ENCODE measurements around the gene DTYMK.

DTYMK gene

DNA sequence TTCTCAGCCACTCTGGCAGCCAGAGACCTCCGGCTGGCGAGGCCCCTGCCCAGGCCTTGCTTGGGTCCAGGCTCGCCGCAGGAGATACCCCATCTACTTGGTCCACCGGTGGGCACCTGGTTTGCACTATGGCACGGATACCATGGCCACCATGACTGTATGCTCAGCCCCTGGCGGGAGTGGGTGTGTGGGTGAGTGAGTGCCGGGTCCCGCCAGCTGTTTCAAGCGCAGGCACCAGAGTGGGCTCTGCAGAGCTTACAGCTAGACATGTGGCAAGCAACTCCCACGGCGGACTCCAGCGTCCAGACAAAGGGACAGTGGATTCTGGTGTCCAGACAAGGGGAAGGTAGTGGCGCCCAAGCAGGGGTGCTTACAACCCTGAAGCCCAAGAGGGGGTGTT lies 47.7 kb downstream of the DTYMK start:
- no peak overlapping the region; the same call in 1 of the 2 replicates for H3K9ac ChIP-seq (ENCODE audit: low read depth, low read length)
- H3K36me3 ChIP-seq (ENCODE audit: insufficient read depth, low read length) = no peaks in the 10 kb centered on the region
- H3K9me3 ChIP-seq (ENCODE audit: control insufficient read depth, insufficient read depth, low read length) = 0 out of 2 replicates have a peak, but pooled peaks cover 5% of the 10 kb centered on the region
- peaks cover 10% of the 10 kb centered on the region for H3K4me1 ChIP-seq (ENCODE audit: insufficient read depth, low read length)

DNA sequence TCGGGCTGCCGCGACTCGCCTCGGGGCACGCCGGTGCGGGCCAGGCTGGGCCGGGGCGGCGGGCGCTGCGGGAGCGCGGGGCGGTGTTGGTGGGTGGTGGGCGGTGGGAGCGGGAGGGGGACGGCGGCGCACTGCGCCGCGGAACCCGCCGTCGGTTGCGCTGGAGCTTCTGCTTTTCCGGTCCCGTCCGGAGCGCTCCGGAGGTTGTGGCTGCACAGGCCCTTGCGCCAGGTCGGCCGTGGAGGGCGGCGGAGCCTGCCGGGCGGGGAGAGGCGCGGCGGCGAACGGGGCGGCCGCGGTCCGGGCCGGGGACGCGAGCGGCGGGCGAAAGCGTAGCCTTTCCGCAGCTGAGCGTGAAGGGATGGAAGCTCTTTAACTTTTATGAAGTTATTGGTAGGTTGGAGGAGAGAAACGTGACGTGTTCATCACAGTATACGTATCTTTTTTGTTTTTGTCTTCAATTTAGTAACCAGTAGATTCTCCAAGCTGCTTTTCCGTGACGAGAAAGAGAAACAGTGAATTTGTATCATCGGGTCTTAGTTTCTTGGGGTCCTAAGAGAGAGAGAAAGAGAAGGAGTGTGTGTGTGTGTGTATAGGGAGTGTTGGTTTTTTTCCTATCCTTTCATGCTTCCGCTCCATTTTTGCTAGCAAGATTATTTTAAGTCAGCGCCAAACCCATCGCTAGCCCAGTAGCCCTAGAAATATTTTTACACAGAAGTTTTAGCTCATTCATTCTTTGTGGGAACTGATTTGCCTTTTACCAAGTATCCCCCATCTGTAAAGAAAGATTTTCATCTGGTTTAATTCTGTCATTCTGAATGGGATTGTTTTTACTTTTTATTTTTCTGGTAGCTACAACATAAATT lies 48.6 kb downstream of the DTYMK start:
- H3K36me3 ChIP-seq (ENCODE audit: insufficient read depth, low read length) = no peaks in the 10 kb centered on the region; the same call in 1 of the 2 replicates
- 0 out of 2 replicates have a peak, but pooled peaks cover 5% of the 10 kb centered on the region for H3K9me3 ChIP-seq (ENCODE audit: control insufficient read depth, insufficient read depth, low read length)
- peak overlapping the region; percentile 100 for H3K9ac ChIP-seq (ENCODE audit: low read depth, low read length)
- peaks cover 10% of the 10 kb centered on the region for H3K4me1 ChIP-seq (ENCODE audit: insufficient read depth, low read length)

DNA sequence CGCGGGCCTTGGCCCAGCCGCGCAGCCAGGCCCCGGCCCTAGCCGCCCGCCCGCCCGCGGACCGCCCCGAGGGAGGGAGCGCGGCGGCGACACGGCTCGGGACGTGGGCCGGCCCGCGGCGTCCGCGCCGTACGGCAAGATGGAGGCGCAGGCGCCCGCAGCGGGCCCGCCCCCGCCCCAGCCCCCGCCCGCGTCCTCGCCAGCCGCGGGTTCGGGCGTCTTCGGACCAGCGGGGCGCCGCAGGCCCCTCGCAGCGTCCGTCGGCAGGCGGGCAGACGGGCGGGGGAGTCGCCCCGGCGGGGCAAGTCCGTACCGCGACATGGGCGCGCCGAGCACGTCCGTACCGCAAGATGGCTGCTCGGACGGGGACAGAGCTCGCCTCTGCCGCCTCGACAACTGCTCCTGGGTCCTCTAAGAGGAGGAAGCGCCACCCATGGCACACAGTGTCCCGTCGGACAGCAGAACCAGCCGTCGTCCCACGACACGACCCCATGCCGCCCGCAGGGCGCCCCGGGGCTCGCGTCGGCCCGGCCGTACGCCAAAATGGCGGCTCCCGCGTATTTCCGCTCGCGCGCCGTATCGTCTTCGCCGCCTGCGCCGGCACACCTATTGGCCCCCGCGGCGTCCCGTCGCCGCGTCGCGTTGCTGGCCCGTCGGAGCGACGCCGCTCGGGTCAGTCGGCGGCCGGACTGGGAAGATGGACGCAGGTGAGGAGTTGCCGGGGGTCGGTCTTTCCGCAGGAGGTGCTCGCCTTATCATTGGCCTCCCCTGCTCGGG lies 49.4 kb downstream of the DTYMK start, which contains the start of the genes ATG4B and THAP4:
TSS of gene ATG4B (plus strand) at position 676 of the 777 bp plus-strand sequence. CDS start at position 698, 22 bp downstream.
TSS of gene THAP4 (minus strand) at position 141 of the 777 bp plus-strand sequence. CDS start 141 bp downstream, outside the sequence.
- Histone ChIP-seq H3K4me1 (ENCODE audit: insufficient read depth, low read length) (peaks cover 10% of the 10 kb centered on the region), H3K9ac (ENCODE audit: low read depth, low read length) (peak within 1 kb of the TSS; percentile 100), H3K9me3 (ENCODE audit: control insufficient read depth, insufficient read depth, low read length) (0 out of 2 replicates have a peak, but pooled peaks cover 5% of the 10 kb centered on the region), H3K36me3 (ENCODE audit: insufficient read depth, low read length) (no peaks in the 10 kb centered on the region; the same call in 1 of the 2 replicates)

DNA sequence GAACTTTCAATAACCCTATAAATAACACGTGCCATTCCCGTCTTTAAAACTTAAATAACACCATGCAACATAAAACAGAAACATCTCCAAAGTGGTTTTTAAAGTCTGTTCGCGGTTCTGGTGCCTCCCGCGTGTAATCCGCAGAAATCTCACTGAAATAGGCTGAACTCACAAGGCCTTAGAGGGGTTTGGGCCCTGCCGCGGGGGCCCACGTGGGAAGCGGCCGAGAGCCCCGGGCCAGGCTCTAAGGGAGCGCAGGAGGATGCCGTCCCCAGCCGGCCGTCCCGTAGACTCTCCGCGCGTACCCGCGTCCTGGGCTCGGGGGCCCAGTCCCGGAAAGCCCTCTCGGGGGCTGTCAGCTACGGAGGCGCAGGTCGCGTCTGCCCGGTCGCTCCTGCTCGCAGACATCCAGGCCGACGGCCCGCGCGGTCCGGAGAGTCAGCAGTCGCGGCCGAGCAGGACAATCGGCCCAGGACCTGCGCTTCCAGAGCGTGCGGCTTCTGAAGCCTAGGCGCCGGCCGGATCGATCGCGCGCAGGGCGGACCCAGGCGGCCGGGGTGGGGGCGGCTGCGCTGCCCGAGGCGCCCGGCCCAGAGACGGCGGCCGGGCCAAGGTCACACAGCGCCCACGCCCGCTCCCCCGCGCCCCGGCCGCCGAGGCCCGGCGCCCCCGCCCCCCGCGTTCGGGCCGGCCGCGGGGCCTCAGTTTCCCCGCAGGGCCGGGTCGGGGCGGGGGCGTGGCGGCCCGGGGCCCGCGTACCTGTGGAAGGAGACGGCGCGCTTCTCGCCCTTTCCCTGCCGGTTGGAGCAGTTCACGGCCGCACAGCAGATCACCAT lies 50.2 kb downstream of the DTYMK start:
- Histone ChIP-seq H3K9ac (ENCODE audit: low read depth, low read length) (peak overlapping the region; percentile 100), H3K9me3 (ENCODE audit: control insufficient read depth, insufficient read depth, low read length) (0 out of 2 replicates have a peak, but pooled peaks cover 5% of the 10 kb centered on the region), H3K4me1 (ENCODE audit: insufficient read depth, low read length) (peaks cover 5% of the 10 kb centered on the region; the same call in 1 of the 2 replicates), H3K36me3 (ENCODE audit: insufficient read depth, low read length) (no peaks in the 10 kb centered on the region; the same call in 1 of the 2 replicates)

DNA sequence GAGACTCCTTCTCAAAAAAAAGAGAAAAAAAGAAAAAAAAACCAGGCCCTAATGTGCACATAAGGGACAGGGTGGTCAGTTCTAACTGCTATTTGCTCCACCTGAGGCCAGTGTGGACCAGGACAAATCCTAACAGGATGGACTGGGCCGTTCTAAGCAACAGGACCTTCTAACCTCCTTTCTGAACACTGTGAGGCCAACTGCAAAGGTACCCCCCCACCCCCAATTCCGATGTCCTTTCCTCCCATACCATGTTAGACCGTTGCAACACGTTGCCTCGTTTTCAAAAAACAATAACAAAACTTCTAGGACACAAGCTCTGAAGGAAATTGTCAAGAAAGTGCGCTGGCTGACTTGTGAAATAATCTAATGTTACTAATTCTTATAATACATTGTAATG lies 50.9 kb downstream of the DTYMK start:
- Histone ChIP-seq H3K36me3 (ENCODE audit: insufficient read depth, low read length) (no peaks in the 10 kb centered on the region; the same call in none of the 2 replicates), H3K9ac (ENCODE audit: low read depth, low read length) (peak overlapping the region; percentile 100; the same call in 1 of the 2 replicates), H3K4me1 (ENCODE audit: insufficient read depth, low read length) (peaks cover 4% of the 10 kb centered on the region; the same call in 1 of the 2 replicates), H3K9me3 (ENCODE audit: control insufficient read depth, insufficient read depth, low read length) (0 out of 2 replicates have a peak, but pooled peaks cover 5% of the 10 kb centered on the region)

DNA sequence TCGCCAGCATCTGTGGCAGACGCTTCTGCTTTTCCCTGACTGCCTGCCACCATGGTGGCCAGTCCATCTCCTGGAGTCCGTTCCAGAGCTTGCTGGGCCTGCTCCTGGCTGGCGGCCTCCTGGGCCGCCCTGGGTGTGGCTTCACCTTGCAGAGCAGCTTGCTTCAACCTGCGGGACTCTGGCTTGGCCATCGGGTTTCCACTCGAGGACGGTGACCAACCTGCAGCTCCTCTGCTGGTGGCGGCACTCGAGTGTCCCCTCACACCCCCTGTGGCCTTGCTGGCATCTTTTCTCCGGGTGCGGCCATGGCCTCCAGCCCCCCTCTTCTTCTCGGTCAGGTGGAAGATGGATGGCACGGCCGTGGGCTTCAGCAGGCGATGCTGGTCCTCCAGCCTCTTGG lies 53.1 kb downstream of the DTYMK start:
- Histone ChIP-seq H3K9me3 (ENCODE audit: control insufficient read depth, insufficient read depth, low read length) (no peaks in the 10 kb centered on the region), H3K36me3 (ENCODE audit: insufficient read depth, low read length) (no peaks in the 10 kb centered on the region; the same call in none of the 2 replicates)

DNA sequence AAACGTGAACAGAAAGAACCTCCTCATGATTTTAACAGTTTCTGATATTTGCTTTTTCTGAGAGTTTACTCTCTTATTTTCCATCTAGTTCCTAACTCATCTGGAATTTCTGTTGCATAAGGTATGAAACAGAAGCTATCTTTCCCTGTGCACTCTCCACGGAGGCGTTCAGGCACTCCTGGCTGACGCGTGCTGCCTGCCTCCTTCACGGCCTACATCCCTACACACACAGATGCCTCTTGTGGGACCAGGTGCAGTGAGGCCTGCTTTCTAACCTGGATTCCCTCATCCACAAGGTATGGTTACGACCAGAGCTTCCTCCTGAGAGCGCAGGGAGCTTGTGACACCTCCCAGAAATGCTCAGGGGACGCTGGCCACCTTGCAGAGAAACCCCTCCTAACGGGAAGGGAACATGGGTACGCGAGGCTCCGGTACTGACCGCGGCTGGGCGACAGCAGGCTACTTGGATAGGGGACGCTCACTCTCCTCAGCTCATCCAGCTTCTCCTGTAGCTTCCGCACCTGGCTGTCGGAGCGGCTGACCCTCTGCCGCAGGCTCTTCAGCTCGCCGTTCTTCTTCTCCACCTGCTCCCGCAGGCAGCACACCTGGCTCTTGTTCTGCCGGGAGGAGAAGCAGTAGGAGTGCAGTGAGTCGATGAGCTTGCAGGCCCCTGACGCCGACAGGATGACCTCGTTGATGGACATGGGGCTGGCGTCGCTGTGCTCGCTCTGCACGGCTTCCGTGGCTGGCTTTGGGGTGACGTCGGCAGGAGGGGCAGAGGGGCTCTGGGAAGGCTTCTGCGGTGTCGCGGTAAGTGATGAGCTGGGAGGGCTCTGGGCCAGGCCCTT lies 53.9 kb downstream of the DTYMK start:
- Histone ChIP-seq H3K4me1 (ENCODE audit: insufficient read depth, low read length) (no peaks in the 10 kb centered on the region; the same call in 1 of the 2 replicates), H3K9me3 (ENCODE audit: control insufficient read depth, insufficient read depth, low read length) (no peaks in the 10 kb centered on the region), H3K9ac (ENCODE audit: low read depth, low read length) (no peak overlapping the region), H3K36me3 (ENCODE audit: insufficient read depth, low read length) (no peaks in the 10 kb centered on the region; the same call in none of the 2 replicates)

More for the DNA sequence above, 53.1 kb downstream of the DTYMK start:
- peaks cover 4% of the 10 kb centered on the region; the same call in 1 of the 2 replicates for H3K4me1 ChIP-seq (ENCODE audit: insufficient read depth, low read length)
- H3K9ac ChIP-seq (ENCODE audit: low read depth, low read length) = no peak overlapping the region

DNA sequence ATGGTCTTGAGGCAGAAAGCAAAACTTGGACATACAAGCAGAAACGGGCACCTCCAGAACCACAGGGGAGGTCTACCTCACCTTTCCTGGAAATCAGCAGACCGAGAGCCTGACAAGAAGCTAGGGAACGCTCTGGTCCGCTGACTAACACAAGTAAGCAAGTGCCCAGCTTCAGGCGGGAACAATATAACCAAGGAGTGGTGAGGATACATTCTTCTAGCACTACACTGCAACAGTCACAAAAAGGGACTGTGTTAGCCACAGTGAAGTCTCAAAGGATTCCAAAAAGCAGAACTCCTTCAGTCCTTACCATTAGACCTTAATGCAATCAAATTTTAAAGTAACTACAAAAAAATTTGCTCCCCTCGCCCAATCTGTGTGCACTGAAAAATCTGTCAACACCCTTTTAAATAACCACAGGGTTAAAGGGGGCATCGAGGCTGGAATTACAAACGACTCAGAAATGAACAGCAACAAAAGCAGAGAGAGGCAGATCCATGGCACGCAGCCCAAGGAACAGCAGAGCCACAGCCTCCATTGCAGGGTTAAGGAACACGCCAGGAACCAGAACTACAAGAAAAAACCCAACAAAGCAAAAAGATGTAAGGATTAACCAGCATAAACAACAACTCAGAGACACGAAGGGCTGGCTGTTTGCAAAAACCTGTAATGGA lies 56.7 kb downstream of the DTYMK start:
- no peaks in the 10 kb centered on the region for H3K9me3 ChIP-seq (ENCODE audit: control insufficient read depth, insufficient read depth, low read length)
- no peak overlapping the region for H3K9ac ChIP-seq (ENCODE audit: low read depth, low read length)
- no peaks in the 10 kb centered on the region; the same call in none of the 2 replicates for H3K36me3 ChIP-seq (ENCODE audit: insufficient read depth, low read length)
- no peaks in the 10 kb centered on the region for H3K4me1 ChIP-seq (ENCODE audit: insufficient read depth, low read length)

DNA sequence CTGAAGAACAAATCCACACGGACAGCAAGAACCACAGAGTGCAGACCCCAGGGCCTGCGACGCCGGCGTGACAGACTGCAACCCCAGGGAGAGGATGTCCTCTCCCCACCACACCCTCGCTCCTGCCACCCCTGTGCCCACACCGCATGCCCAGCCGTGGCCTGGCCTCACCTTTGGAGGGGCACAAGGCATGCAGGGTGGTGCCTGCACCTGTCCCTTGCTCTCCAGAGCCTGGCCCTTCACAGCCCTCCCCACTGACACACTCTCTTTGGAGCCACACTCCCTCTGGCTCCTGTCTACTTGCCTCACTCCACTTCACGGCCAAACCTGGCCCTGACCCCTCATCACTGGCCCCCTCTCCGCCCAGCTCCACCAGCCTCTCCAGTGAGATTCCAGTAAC lies 58.9 kb downstream of the DTYMK start:
- no peaks in the 10 kb centered on the region; the same call in 1 of the 2 replicates for H3K36me3 ChIP-seq (ENCODE audit: insufficient read depth, low read length)

More for the DNA sequence above, 58.9 kb downstream of the DTYMK start:
- Histone ChIP-seq H3K9ac (ENCODE audit: low read depth, low read length) (no peak overlapping the region), H3K4me1 (ENCODE audit: insufficient read depth, low read length) (no peaks in the 10 kb centered on the region), H3K9me3 (ENCODE audit: control insufficient read depth, insufficient read depth, low read length) (no peaks in the 10 kb centered on the region)
